ENCODE data around the gene NRM. TPM values are rescaled to one million over a fixed set of nuclear protein-coding genes. Genes with fewer than 3 reads are reported as not detected.

NRM gene
- total and polyA plus RNA-seq, 2 of the 13 experiments (the other 11 are each of a cell fraction or from before 2014, with no cell fraction given): 12.5 to 16.0 TPM

DNA sequence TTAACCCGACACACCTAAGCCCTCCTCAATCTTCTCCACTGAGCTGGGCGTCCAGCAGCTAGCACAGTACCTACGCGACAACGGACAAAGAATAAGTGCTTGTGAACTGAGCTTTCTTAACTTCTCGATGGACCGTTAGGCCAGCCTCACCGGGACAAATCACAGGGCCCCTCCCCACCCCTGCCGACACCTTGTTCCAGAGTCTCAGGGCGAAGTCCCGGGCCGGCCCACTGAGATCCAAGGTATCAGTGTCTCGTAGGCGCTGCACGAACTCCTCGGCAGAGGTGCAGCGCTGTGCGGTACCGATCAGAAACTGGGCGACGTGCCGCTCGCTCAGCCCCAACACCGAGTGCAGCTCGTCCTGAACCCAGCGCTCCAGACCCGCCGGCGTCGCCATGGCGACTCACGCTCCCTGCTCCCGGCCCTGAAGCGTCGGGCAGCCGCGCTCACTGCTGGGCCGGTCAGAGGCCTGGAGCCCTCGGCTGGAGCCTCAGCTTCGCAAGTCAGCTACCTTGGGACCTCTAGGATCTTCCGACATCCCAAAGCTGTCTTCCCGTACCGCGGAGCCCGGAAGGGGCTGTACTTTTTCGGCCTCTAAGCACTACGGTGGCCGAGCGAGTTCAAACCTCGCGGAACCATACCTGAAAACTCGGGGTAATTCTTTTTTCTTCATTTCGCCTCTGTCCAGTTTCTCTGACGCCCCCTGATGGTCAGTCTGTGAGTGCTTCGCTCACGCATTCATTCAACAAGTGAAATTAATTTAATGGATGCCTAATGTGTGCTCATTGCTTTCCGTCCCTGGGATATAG, 18.1 kb downstream of the NRM start, which contains the start of gene DHX16 (continued):
- TF ChIP-seq JARID2 (CRISPR knock-in tag; IDR thresholded peaks at IDR 0.05; ENCODE audit: insufficient replicate concordance) (peak; percentile 94), ARNTL (CRISPR knock-in tag; IDR thresholded peaks at IDR 0.05) (no peak), KDM4B (CRISPR knock-in tag; IDR thresholded peaks at IDR 0.05) (peak; percentile 82; the same call in 1 of the 2 replicates), RORA (CRISPR knock-in tag; IDR thresholded peaks at IDR 0.05) (peak; percentile 41; the same call in 1 of the 2 replicates), ZNF841 (CRISPR knock-in tag; IDR thresholded peaks at IDR 0.05; ENCODE audit: borderline replicate concordance) (no peak), ZNF549 (CRISPR knock-in tag; IDR thresholded peaks at IDR 0.05) (no peak), FOXC1 (CRISPR knock-in tag; IDR thresholded peaks at IDR 0.05; ENCODE audit: borderline replicate concordance) (peak; percentile 35; the same call in 1 of the 2 replicates), HNRNPH1 (optimal IDR thresholded peaks at IDR 0.05; ENCODE audit: low read depth, low read length) (no peak), ZNF251 (CRISPR knock-in tag; IDR thresholded peaks at IDR 0.05) (no peak), ATM (IDR thresholded peaks at IDR 0.05; ENCODE audit: borderline replicate concordance) (no peak), XRCC5 (optimal IDR thresholded peaks at IDR 0.05; ENCODE audit: low read length) (peak; percentile 94), HIVEP1 (CRISPR knock-in tag; IDR thresholded peaks at IDR 0.05) (peak; percentile 63), ZFAT (CRISPR knock-in tag; conservative IDR thresholded peaks at IDR 0.05) (no peak), PRPF4 (IDR thresholded peaks at IDR 0.05; ENCODE audit: low read depth, low read length, poor library complexity, severe bottlenecking) (no peak)
- TF ChIP-seq, protein P1, sequence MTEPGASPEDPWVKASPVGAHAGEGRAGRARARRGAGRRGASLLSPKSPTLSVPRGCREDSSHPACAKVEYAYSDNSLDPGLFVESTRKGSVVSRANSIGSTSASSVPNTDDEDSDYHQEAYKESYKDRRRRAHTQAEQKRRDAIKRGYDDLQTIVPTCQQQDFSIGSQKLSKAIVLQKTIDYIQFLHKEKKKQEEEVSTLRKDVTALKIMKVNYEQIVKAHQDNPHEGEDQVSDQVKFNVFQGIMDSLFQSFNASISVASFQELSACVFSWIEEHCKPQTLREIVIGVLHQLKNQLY (CRISPR knock-in tag; IDR thresholded peaks at IDR 0.05): no peak
- TF ChIP-seq, protein P2, sequence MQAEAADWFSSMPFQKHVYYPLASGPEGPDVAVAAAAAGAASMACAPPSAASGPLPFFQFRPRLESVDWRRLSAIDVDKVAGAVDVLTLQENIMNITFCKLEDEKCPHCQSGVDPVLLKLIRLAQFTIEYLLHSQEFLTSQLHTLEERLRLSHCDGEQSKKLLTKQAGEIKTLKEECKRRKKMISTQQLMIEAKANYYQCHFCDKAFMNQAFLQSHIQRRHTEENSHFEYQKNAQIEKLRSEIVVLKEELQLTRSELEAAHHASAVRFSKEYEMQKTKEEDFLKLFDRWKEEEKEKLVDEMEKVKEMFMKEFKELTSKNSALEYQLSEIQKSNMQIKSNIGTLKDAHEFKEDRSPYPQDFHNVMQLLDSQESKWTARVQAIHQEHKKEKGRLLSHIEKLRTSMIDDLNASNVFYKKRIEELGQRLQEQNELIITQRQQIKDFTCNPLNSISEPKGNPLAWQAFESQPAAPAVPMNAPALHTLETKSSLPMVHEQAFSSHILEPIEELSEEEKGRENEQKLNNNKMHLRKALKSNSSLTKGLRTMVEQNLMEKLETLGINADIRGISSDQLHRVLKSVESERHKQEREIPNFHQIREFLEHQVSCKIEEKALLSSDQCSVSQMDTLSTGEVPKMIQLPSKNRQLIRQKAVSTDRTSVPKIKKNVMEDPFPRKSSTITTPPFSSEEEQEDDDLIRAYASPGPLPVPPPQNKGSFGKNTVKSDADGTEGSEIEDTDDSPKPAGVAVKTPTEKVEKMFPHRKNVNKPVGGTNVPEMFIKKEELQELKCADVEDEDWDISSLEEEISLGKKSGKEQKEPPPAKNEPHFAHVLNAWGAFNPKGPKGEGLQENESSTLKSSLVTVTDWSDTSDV (CRISPR knock-in tag; IDR thresholded peaks at IDR 0.05): peak; percentile 96; the same call in 1 of the 2 replicates
- TF ChIP-seq, protein P3, sequence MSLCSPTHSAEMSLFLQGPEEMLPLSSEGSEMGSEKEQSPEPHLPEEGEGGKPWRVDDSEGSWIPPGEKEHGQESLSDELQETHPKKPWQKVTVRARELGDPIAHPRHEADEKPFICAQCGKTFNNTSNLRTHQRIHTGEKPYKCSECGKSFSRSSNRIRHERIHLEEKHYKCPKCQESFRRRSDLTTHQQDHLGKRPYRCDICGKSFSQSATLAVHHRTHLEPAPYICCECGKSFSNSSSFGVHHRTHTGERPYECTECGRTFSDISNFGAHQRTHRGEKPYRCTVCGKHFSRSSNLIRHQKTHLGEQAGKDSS (CRISPR knock-in tag; IDR thresholded peaks at IDR 0.05; ENCODE audit: borderline replicate concordance, low read depth): no peak
- TF ChIP-seq, protein P4, sequence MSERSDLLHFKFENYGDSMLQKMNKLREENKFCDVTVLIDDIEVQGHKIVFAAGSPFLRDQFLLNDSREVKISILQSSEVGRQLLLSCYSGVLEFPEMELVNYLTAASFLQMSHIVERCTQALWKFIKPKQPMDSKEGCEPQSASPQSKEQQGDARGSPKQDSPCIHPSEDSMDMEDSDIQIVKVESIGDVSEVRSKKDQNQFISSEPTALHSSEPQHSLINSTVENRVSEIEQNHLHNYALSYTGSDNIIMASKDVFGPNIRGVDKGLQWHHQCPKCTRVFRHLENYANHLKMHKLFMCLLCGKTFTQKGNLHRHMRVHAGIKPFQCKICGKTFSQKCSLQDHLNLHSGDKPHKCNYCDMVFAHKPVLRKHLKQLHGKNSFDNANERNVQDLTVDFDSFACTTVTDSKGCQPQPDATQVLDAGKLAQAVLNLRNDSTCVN (CRISPR knock-in tag; IDR thresholded peaks at IDR 0.05; ENCODE audit: borderline replicate concordance): peak; percentile 49
- TF ChIP-seq, protein P5, sequence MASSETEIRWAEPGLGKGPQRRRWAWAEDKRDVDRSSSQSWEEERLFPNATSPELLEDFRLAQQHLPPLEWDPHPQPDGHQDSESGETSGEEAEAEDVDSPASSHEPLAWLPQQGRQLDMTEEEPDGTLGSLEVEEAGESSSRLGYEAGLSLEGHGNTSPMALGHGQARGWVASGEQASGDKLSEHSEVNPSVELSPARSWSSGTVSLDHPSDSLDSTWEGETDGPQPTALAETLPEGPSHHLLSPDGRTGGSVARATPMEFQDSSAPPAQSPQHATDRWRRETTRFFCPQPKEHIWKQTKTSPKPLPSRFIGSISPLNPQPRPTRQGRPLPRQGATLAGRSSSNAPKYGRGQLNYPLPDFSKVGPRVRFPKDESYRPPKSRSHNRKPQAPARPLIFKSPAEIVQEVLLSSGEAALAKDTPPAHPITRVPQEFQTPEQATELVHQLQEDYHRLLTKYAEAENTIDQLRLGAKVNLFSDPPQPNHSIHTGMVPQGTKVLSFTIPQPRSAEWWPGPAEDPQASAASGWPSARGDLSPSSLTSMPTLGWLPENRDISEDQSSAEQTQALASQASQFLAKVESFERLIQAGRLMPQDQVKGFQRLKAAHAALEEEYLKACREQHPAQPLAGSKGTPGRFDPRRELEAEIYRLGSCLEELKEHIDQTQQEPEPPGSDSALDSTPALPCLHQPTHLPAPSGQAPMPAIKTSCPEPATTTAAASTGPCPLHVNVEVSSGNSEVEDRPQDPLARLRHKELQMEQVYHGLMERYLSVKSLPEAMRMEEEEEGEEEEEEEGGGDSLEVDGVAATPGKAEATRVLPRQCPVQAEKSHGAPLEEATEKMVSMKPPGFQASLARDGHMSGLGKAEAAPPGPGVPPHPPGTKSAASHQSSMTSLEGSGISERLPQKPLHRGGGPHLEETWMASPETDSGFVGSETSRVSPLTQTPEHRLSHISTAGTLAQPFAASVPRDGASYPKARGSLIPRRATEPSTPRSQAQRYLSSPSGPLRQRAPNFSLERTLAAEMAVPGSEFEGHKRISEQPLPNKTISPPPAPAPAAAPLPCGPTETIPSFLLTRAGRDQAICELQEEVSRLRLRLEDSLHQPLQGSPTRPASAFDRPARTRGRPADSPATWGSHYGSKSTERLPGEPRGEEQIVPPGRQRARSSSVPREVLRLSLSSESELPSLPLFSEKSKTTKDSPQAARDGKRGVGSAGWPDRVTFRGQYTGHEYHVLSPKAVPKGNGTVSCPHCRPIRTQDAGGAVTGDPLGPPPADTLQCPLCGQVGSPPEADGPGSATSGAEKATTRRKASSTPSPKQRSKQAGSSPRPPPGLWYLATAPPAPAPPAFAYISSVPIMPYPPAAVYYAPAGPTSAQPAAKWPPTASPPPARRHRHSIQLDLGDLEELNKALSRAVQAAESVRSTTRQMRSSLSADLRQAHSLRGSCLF (CRISPR knock-in tag; IDR thresholded peaks at IDR 0.05; ENCODE audit: borderline replicate concordance): 0 out of 2 replicates have a peak, but pooled peaks have one; percentile 20

Data from HepG2 (cell line).